Measurements from ENCODE around the gene LCE2A.

LCE2A gene

GRCh38 chr1:152739841-152740240 is 41.7 kb downstream of the LCE2A start:
- ChIA-PET CTCF (no interaction called here), POLR2A (ENCODE audit: low non-redundant PET) (no interaction called here)
- peak; percentile 68 for DNase-seq (ENCODE audit: low spot score)
- TF ChIP-seq, protein P1, sequence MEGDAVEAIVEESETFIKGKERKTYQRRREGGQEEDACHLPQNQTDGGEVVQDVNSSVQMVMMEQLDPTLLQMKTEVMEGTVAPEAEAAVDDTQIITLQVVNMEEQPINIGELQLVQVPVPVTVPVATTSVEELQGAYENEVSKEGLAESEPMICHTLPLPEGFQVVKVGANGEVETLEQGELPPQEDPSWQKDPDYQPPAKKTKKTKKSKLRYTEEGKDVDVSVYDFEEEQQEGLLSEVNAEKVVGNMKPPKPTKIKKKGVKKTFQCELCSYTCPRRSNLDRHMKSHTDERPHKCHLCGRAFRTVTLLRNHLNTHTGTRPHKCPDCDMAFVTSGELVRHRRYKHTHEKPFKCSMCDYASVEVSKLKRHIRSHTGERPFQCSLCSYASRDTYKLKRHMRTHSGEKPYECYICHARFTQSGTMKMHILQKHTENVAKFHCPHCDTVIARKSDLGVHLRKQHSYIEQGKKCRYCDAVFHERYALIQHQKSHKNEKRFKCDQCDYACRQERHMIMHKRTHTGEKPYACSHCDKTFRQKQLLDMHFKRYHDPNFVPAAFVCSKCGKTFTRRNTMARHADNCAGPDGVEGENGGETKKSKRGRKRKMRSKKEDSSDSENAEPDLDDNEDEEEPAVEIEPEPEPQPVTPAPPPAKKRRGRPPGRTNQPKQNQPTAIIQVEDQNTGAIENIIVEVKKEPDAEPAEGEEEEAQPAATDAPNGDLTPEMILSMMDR (conservative IDR thresholded peaks at IDR 0.05; ENCODE audit: low read depth), result no peak
- H3K27ac ChIP-seq, result no peak overlapping the region

GRCh38 chr1:152741656-152742055 is 43.5 kb downstream of the LCE2A start:
- CTCF ChIA-PET, result no interaction called here
- no peak overlapping the region for H3K27ac ChIP-seq
- TF ChIP-seq, protein P1 (conservative IDR thresholded peaks at IDR 0.05; ENCODE audit: low read depth), result no peak
- no peak for DNase-seq (ENCODE audit: low spot score)
- POLR2A ChIA-PET (ENCODE audit: low non-redundant PET), result no interaction called here

DNA sequence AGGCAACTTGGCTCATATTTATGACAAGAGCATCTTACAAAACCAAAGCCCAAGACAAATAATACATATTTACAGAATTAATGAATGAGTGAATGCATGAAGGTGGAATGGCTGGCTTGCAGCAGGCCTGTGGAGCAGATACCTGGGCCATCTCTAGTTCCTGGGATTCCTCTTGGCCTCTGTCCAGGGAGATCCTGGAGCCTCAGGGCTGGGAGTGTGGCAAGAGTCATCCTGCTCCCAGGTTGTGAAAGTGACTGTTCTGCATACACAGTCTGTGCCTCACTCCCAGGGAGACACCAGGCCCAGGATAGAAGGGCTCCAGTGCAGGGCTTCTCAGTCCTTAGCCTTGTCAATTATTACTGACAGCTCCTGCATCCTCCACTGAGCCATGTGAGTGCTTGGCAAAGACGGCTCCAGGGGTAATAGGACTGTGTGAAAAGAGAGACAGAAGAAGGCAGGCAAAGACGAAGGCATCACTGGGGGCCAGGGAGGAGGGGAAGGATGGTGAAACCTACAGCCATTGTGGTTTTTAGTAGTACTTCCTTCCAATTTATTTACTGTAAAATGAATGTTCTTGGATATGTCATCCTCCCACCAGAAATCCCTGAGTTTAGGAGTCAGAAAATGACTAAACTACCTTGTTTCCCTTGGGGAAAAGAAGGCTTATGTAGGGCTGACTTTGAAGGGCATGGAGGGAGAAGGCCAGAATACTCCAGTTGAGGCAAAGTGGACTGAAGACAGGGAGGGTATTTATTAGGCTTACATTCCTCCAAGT is 45.4 kb downstream of the LCE2A start:
- CTCF ChIA-PET, result no interaction called here

GRCh38 chr1:152745289-152745704 is 47.2 kb downstream of the LCE2A start:
- CTCF ChIA-PET, result no interaction called here
- TF ChIP-seq, protein P1 (conservative IDR thresholded peaks at IDR 0.05; ENCODE audit: low read depth), result no peak
- peak overlapping the region; percentile 30; the same call in 1 of the 2 replicates for H3K27ac ChIP-seq
- POLR2A ChIA-PET (ENCODE audit: low non-redundant PET), result no interaction called here
- DNase-seq (ENCODE audit: low spot score), result peak; percentile 45

More for the DNA sequence above, 45.4 kb downstream of the LCE2A start:
- POLR2A ChIA-PET (ENCODE audit: low non-redundant PET), result no interaction called here
- peak overlapping the region; percentile 54 for H3K27ac ChIP-seq
- peak; percentile 77 for DNase-seq (ENCODE audit: low spot score)
- TF ChIP-seq, protein P1 (conservative IDR thresholded peaks at IDR 0.05; ENCODE audit: low read depth), result no peak

DNA sequence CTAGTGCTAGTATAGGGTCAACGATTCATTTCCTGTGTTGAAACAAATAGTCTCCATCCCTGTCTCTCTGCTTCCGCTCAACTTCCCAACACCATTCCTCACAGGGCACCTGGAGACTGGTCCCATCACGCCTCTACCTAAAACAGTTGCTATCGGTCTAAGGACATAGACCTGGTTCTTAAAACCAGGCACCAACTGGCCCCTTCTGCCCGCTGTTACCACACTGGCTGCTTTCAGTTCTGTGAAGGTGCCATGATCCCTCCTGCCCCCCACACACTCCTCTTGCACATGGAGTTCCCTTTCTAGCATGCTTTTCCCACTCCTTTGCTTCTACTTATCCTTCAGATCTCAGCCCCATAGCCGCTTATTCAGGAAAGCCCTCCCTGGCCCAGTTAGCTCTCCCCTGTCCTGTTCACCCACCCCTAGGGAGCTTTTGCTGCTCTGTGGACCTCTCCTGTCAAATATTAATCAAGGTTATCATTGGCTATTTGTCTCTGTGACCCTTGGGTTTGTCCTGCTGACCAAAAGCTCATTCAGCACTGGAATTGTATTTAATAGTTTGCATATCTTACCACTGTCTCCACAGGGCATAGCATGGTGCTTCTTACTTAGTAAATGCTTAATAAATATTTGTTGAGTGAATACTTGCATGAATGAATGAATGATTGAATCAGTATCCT is 47.8 kb downstream of the LCE2A start:
- CTCF ChIA-PET, result no interaction called here

GRCh38 chr1:152747831-152748230 is 49.7 kb downstream of the LCE2A start:
- no peak overlapping the region for H3K27ac ChIP-seq
- TF ChIP-seq, protein P1 (conservative IDR thresholded peaks at IDR 0.05; ENCODE audit: low read depth), result no peak
- CTCF ChIA-PET, result no interaction called here
- POLR2A ChIA-PET (ENCODE audit: low non-redundant PET), result no interaction called here
- DNase-seq (ENCODE audit: low spot score), result no peak

More for the DNA sequence above, 47.8 kb downstream of the LCE2A start:
- DNase-seq (ENCODE audit: low spot score), result no peak
- H3K27ac ChIP-seq, result peak overlapping the region; percentile 30; the same call in 1 of the 2 replicates
- POLR2A ChIA-PET (ENCODE audit: low non-redundant PET), result no interaction called here
- TF ChIP-seq, protein P1 (conservative IDR thresholded peaks at IDR 0.05; ENCODE audit: low read depth), result no peak
